Subcutaneous abdominal adipose tissue (tissue), 5 donors: ENCODE results near the gene MKNK2.

ENCODE experiments used
- H3K27ac ChIP-seq: one replicate; pipeline ENCODE4 v1.7.0; 2013; ENCODE audit warnings: low read depth, mild to moderate bottlenecking, inconsistent platforms, low read length, moderate library complexity
- H3K27me3 ChIP-seq, 5 donors: one replicate each; pipeline ENCODE4 v1.7.0; 2013; ENCODE audit warnings: low read length in 5 of 5, inconsistent platforms in 1 of 5; ENCODE audit not compliant: control insufficient read depth in 5 of 5, insufficient read depth in 4 of 5
- H3K36me3 ChIP-seq, 5 donors: one replicate each; pipeline ENCODE4 v1.7.0; 2013; ENCODE audit warnings: low read length in 5 of 5; ENCODE audit not compliant: control insufficient read depth in 5 of 5, insufficient read depth in 5 of 5
- H3K4me1 ChIP-seq, 5 donors: one replicate each; pipeline ENCODE4 v1.7.0; 2013; ENCODE audit warnings: low read length in 5 of 5, mild to moderate bottlenecking in 3 of 5, moderate library complexity in 1 of 5; ENCODE audit not compliant: control insufficient read depth in 5 of 5, insufficient read depth in 5 of 5
- H3K4me3 ChIP-seq, 5 donors: one replicate each; pipeline ENCODE4 v1.7.0; 2013; ENCODE audit warnings: low read length in 5 of 5, low read depth in 1 of 5
- H3K9ac ChIP-seq, 5 donors: one replicate each; pipeline ENCODE4 v1.7.0; 2013; ENCODE audit warnings: low read length in 5 of 5, mild to moderate bottlenecking in 4 of 5, moderate library complexity in 3 of 5
- H3K9me3 ChIP-seq, 5 donors: one replicate each; pipeline ENCODE4 v1.7.0; 2013; ENCODE audit warnings: low read length in 5 of 5; ENCODE audit not compliant: control insufficient read depth in 5 of 5
- donor health status: healthy.
- donor health status: healthy.
- donor health status: healthy.
- donor health status: healthy.
- donor health status: healthy.

The MKNK2 gene

DNA sequence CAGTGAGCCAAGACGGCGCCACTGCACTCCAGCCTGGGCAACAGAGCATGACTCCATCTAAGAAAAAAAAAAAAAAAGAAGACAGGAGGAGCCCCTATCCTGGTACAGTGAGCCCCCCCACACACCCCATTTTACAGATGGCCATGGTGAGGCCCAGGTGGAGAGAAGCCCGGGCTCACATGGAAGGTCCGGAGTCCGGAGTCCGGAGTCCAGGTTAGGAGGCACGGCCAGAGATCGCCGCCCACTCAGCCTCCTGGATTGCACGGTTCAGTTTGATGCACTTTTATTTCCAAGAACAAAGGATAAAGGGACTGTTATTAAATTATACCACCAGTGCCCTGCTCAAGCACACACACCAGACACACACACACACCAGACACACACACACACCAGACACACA lies 24.3 kb downstream of the MKNK2 start:
- Histone ChIP-seq H3K9ac (peak overlapping the region in 1 of 5 donors; percentile 17), H3K4me1 (peaks cover 0 to 29% (median 18%) of the 10 kb centered on the region in 5 donors), H3K27me3 (no peaks in the 10 kb centered on the region), H3K27ac (no peak overlapping the region), H3K9me3 (peaks cover 0 to 4% (median 3%) of the 10 kb centered on the region in 5 donors), H3K36me3 (no peaks in the 10 kb centered on the region), H3K4me3 (no peak overlapping the region)

DNA sequence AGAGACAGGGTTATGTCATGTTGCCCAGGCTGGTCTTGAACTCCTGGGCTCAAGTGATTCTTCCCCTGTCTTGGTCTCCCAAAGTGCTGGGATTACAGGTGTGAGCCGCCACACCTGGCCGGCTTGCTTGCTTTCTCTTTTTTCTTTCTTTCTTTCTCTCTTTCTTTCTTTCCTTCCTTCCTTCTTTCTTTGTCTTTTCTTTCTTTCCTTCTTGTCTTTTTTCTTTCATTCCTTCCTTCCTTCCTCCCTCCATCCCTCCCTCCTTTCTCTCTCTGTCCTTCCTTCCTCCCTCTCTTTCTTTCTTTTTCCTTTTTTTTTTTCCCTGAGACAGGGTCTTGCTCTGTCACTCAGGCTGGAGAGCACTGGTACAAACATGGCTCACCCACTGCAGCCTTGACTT lies 28.8 kb downstream of the MKNK2 start:
- Histone ChIP-seq H3K36me3 (no peaks in the 10 kb centered on the region), H3K4me1 (peaks cover 0 to 10% (median 7%) of the 10 kb centered on the region in 5 donors), H3K27me3 (no peaks in the 10 kb centered on the region), H3K9me3 (peaks cover 0 to 4% (median 3%) of the 10 kb centered on the region in 5 donors), H3K9ac (no peak overlapping the region), H3K27ac (no peak overlapping the region), H3K4me3 (no peak overlapping the region)

DNA sequence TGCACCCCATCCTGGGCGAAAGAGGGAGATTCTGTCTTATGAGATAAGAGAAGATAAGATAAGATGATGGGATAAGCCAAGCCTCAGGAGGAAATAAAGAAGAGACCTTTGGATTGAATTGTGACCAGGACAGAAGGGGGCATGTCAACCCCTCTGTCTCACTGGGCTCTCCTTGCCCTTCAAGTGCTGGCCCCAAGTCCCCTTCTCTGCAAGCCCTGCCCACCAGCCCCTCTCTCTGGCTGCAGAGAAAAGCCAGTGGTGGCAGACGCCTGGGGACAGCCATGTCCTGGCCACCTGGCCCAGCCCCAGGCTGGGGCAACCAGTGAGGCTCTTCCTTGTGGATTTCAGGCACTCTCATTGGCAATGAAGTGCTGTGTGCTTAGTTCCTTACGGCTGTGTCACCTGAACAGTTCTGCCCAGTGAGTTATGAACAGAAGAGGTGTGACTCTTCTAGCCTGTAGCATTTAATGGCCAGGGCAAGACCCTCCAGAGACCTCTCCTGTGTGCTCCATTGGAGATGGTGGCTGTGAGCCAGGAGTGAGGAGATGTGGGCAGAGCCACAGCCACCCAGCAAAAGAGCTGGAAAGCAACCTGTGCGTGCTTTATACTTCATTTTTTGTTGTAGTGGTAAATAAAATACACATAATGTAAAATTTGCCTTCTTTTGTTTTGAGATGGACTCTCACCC lies 29.4 kb downstream of the MKNK2 start:
- Histone ChIP-seq H3K9me3 (peaks cover 0 to 4% (median 3%) of the 10 kb centered on the region in 5 donors), H3K4me3 (no peak overlapping the region), H3K4me1 (peaks cover 0 to 6% (median 4%) of the 10 kb centered on the region in 5 donors), H3K27ac (no peak overlapping the region), H3K36me3 (no peaks in the 10 kb centered on the region), H3K27me3 (no peaks in the 10 kb centered on the region), H3K9ac (no peak overlapping the region)

DNA sequence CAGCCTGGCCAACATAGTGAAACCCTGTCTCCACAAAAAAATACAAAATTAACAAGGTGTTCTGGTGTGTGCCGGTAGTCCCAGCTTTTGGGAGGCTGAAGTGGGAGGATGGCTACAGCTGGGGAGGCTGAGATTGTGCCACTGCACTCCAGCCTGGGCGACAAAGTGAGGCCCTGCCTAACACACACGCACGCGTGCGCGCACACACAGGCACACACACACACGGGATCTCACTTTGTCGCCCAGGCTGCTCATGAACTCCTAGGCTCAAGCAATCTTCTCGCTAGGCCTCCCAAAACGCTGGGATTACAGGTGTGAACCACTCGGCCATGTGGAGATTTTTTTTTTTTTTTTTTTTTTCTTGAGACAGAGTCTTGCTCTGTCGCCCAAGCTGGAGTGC lies 32.3 kb downstream of the MKNK2 start:
- Histone ChIP-seq H3K36me3 (no peaks in the 10 kb centered on the region), H3K4me1 (peaks cover 0 to 24% (median 20%) of the 10 kb centered on the region in 5 donors), H3K27ac (no peak overlapping the region), H3K9me3 (no peaks in the 10 kb centered on the region), H3K4me3 (no peak overlapping the region), H3K9ac (no peak overlapping the region), H3K27me3 (no peaks in the 10 kb centered on the region)

DNA sequence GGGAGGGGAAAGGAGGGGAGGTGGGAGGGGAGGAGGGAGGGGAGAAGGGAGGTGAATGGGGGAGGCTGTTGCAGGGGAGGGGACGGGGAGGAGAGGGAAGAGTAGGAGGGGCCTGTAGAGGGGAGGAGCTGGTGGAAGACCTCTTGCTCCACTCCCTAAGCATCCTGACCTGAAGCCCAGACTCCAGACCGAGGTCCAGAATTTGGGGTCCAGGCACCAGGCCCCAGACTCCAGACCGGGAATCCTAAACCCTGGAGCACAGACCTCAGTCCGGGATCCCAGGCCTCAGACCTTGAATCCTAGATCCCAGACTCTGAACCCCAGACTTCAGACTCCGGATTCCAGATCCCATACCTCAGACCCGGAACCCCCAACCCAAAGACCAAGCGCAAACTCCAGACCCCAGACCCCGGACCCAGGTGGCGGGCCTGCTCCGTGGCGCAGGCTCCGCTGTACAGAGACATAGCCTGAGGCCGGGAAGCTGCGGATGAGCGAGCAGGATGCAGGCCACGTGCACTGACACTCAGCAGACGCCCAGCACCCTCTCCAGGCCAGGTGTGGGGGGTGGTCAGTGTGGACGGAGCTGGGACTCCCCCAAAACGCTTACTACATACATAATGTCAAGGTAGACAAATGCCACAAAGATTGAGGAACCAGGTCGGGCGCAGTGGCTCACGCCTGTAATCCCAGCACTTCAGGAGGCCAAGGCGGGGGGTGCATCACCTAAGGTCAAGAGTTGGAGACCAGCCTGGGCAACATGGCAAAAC lies 34.8 kb downstream of the MKNK2 start:
- Histone ChIP-seq H3K4me1 (peaks cover 0 to 27% (median 22%) of the 10 kb centered on the region in 5 donors), H3K9ac (no peak overlapping the region), H3K27me3 (no peaks in the 10 kb centered on the region), H3K27ac (no peak overlapping the region), H3K9me3 (no peaks in the 10 kb centered on the region), H3K4me3 (peak overlapping the region in 3 of 5 donors; percentile 46 to 58 (median 50)), H3K36me3 (peaks cover 0 to 4% (median 0%) of the 10 kb centered on the region in 5 donors)

DNA sequence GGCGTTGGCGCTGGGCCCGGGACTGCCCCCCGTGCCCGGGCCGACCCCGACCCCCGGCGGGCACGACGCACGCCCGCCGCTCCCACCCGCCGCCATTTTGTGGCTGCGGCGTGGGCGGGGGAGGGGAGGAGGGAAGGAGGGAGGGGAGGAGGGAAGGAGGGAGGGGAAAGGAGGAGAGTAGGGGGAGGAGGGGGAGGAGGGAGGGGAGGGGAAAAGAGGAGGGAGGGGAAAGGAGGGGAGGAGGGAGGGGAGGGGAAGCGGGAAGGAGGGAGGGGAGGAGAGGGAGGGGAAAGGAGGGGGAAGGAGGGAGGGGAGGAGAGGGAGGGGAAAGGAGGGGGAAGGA lies 35.5 kb downstream of the MKNK2 start, which contains the start of gene BTBD2:
BTBD2 (minus strand) TSS at position 107 of the 343 bp plus-strand sequence; CDS start at position 96, 11 bp downstream.
- H3K9ac ChIP-seq = peak within 1 kb of the TSS in 2 of 5 donors; percentile 10 to 56
- H3K4me1 ChIP-seq = peaks cover 0 to 27% (median 22%) of the 10 kb centered on the region in 5 donors
- no peaks in the 10 kb centered on the region for H3K9me3 ChIP-seq
- peaks cover 0 to 4% (median 0%) of the 10 kb centered on the region in 5 donors for H3K36me3 ChIP-seq
- H3K4me3 ChIP-seq = peak within 1 kb of the TSS in 4 of 5 donors; percentile 68 to 75 (median 71)
- H3K27me3 ChIP-seq = no peaks in the 10 kb centered on the region
- H3K27ac ChIP-seq = no peak within 1 kb of the TSS

DNA sequence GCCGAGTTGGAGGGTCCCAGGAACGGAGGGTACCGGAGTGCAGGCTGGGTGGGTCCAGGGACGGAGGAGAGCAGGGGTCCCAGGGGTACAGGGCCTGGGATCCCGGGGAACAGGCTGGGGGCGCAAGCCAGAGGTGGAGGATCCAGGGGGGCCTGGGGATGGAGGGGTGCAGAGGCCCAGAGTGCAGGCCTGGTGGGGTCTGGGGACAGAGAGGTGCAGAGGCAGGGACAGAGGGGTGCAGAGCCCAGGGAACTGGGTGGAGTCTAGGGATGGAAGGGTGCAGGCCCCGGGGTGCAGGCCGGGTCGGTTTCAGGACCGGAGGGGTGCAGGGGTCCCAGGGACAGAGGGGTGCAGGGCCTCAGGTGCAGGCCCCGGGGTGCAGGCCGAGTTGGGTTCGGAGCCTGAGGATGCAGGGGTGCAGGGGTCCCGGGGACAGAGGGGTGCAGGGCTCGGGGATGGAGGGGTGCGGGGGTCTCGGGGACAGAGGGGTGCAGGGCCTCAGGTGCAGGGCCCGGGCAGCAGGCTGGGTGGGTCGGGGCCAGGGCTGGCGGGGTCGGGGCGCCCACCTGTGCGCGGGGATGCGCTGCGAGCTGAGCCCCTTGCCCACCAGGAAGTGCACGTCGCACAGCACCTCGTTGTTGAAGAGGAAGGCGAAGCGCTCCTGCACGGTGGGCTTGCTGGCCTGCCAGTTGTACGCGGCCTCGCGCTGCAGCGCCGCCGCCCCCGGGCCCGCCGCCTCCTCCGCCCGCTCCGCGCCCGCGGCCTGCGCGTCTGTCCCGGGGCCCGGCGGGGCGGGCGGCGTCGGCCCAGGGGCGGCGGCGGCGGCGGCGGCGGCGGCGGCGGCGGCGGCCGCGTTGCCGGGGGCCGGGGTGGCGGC lies 36.1 kb downstream of the MKNK2 start:
- H3K36me3 ChIP-seq = peaks cover 0 to 4% (median 0%) of the 10 kb centered on the region in 5 donors
- peak overlapping the region in 2 of 5 donors; percentile 10 to 56 for H3K9ac ChIP-seq
- peak overlapping the region in 4 of 5 donors; percentile 68 to 75 (median 71) for H3K4me3 ChIP-seq
- H3K4me1 ChIP-seq = peaks cover 0 to 27% (median 22%) of the 10 kb centered on the region in 5 donors
- no peak overlapping the region for H3K27ac ChIP-seq
- no peaks in the 10 kb centered on the region for H3K9me3 ChIP-seq
- no peaks in the 10 kb centered on the region for H3K27me3 ChIP-seq

DNA sequence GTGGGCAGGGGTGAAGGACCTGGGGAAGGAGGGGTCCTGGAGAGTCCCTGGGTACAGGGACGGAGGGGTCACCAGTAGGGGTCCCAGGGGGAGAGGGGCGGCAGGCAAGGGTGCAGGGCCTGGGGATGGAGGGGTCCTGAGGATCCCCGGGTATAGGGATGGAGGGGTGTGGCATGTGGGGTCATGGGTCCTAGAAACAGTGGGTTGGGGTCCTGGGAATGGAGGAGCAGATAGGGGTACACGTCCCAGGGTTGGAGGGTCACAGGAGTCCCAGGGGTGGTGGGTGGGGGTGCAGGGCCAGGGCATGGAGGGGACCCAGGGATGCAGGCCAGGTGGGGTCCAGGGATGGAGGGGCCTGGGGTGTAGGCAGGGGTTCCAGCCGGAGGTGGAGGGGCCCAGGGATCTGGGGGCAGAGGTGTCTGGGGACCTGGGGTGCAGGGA lies 36.9 kb downstream of the MKNK2 start:
- Histone ChIP-seq H3K9me3 (no peaks in the 10 kb centered on the region), H3K27ac (no peak overlapping the region), H3K36me3 (peaks cover 0 to 4% (median 0%) of the 10 kb centered on the region in 5 donors), H3K4me1 (peaks cover 0 to 22% (median 19%) of the 10 kb centered on the region in 5 donors), H3K27me3 (no peaks in the 10 kb centered on the region), H3K4me3 (peak overlapping the region in 2 of 5 donors; percentile 73 to 75), H3K9ac (no peak overlapping the region)

- no peaks in the 10 kb centered on the region for H3K9me3 ChIP-seq
- H3K9ac ChIP-seq = peak overlapping the region in 1 of 5 donors; percentile 8
- peaks cover 0 to 22% (median 19%) of the 10 kb centered on the region in 5 donors for H3K4me1 ChIP-seq
- H3K36me3 ChIP-seq = peaks cover 0 to 4% (median 0%) of the 10 kb centered on the region in 5 donors
- H3K4me3 ChIP-seq = no peak overlapping the region
- no peak overlapping the region for H3K27ac ChIP-seq
- H3K27me3 ChIP-seq = no peaks in the 10 kb centered on the region
Measured at GRCh38 chr19:2013683-2013961, 37.4 kb downstream of the MKNK2 start.
